Inferior parietal cortex (tissue), 1 donor: ENCODE measurements around the gene DCAF4L1.

Experiments
- DNase-seq: peaks from one replicate; pipeline ENCODE4 v3.0.0-alpha.2; 2016; ENCODE audit errors: extremely low spot score

The DCAF4L1 gene

DNA sequence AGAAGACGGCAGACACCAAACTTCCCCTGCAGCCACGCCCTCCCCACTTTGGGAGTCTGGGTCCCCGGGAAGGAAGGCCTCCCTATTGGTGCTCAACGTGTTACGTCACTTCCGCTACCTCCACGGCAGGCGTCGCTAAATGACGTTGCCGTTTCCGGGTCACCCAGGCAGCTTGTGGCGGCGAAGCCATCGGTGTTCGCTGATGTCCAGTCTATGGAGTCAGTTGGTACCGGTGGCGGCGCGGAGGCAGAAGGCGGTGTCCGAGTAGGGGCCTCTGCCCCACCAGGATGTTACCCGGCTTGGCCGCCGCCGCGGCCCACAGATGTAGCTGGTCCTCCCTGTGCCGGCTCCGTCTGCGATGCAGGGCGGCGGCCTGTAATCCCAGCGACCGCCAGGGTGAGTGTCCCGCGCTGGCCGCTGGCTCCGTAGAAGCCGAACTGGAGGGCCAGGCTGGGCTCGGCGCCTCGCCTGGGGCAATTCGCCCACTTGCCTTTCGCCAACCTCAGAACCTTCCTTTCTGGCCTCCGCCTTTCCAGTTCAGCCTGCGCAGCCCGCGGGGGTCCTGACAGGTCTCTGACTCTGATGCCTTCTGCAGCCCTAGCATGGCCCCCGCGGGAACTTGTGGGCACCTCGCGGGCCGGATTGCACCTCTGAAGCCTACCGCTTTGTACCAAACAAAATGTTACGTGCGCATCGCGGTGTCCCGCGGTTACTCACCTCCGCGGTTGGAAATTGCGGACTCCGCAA is 9.0 kb downstream of the DCAF4L1 start, which contains the start of gene SLC30A9:
Gene SLC30A9 (plus strand): TSS at position 166 of the 747 bp plus-strand sequence. CDS start 122 bp downstream, at position 288.
- DNase-seq: peak; percentile 98

DNA sequence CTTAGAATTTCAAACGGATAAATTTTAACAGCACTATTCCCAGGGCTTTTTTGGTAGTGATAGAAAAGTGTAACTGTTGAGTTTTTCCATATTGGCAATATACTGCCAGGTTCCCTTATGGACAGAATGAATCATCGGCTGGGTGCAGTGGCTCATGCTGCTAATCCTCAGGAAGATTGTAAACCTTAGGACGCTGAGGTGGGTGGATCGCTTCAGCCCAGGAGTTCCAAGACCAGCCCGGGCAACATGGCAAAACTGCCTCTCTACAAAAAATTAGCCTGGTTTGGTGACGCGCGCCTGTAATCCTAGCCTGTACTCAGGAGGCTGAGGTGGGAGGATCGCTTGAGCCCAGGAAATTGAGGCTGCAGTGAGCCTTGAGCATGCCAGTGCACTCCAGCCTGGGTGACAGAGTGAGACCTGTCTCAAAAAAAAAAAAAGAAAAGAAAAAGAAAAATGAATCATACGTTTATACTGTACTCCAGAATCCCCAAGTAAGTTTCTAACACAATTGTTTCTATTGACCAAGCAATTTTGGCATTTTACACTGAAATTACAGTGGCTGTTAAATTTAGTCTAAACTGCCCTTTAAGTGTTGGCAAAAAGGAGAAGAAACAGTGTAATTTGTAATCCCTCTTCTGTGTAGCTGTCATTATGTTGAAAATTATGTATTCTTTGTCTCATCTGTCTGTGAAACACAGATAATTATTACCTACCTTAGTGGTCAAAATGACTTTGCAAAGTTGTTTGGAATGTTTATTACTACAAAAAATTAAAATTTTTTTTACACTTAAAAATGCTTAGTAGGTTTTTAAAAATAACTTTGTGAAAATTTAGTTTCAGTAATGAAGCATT is 10.6 kb downstream of the DCAF4L1 start:
- no peak for DNase-seq

DNA sequence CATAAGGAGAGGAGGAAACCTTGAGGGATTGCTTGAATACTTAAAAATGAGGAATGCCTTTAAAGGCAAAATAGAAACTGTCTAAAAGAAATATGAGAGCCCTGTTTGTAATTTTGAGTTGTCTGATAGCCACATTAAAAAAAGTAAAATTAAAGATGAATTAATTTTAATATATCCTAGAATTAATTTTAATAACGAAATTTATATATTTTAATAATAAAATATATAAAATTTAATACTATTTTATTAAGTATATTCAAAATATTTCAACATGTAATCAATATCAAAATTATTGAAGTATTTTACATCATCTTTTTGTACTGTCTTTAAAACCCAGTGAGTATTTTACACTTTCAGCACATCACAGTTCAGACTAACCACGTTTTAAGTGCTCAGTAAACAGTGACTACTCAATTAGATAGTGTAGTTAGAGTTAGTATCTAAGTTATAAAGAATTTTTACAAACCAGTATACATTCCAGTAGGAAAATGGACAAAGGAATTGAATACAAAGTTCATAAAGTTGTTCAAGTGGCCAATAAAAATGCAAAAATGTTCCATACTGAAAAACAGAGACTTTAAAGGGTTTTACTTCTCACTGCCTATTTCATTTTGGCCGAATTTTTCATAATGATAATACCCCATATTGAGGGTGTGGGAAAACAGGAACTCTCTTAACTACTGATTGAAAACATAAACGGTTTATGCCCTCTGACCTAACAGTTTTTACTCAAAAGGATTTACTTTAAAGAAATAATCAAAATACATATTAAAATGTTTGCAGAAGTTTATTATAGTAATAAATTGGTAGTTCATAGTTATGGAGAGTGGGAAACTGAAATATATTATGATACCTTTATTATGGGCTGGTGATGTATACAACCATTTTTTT is 11.7 kb downstream of the DCAF4L1 start:
- no peak for DNase-seq

DNA sequence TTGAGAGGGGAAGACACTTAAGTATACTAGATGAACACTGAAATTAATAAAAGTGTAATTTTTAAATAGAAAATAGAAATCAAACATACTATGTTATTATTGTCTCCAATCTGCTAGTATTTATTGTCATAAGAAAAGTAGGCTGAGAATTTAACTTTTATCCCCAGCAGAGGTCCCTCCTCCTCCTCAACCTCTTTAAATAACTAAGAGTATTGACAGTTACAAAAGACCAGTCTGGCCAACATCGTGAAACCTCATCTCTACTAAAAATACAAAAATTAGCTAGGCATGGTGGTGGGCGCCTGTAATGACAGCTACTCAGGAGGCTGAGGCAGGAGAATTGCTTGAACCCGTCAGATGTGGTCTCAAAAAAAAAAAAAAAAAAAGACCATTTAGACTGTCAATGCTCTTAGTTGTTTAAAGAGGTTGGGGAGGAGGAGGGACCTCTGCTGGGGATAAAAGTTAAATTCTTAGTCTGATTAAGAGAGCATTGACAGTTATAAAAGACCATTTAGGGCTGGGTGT is 13.0 kb downstream of the DCAF4L1 start:
- DNase-seq: no peak

DNA sequence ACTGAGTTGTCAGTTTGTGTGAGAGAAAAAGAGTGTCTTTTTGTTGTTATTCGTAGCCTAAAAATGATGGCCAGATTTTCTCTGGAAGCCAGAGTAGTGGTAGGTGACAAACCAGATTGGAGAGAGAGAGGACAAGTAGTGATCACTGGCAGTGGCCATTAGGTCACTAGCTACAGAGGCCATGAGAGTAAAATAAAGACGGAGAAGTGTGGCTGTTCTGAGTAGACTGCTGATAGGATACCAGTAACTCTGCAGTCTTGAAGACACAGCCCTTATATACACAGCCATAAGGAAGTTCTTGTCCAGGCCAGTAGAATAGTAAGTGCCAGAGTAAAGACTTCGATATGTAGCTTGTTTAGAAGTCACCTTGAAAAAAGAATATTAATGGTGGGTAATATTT is 16.5 kb downstream of the DCAF4L1 start:
- no peak for DNase-seq

DNA sequence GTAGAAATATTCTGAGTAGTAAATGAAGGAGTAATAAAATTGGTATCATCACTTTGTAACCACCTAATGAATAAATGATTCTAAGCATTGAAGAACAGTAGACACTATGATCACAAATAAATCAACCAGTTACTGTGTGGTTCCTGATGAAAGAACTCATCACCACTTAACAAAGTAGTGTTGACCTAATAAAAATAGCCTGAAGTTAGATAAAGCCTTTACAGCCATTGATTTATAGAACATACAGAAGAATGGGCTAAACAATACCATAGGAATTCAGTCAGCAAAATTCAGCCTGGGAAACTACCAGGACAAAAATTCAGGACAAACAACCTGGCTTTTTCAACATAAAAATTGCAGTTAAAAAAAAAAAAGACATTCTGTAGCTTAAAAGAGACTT is 17.8 kb downstream of the DCAF4L1 start:
- DNase-seq: no peak

DNA sequence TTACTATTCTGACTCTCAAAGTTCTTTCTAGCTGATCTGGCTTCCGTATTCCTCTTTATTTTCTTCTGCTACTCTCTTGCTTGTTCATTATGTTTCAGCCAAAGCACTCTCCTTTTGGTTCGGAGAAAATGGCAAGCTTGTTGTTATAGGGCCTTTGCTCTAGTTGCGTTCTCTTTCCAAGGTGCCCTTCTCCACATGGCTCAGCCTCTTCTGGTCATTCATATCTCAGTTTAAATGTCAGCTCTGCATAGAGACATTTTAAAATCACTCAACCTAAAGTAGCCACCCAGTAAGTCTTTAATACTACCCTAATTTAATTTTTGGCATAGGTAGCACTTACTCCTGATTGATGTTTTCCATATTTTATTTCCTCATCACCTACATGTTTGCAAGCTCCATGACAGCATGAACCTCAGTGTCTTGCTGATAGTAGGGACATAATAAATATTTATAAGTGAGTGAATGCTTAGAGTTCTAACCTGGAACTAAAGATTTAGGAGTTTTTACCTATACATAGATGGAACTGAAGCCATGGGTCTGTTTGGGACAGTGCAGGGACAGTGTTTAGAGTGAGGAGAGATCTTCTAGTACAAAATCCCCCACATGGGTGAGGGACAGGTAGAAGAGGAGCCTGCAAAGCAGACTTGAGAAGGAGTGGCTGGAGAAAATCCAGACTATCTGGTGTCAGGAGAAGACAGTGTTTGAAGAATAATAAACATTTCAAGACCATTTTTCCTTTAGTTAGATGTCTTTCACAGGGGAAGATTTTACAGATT is 26.6 kb downstream of the DCAF4L1 start:
- DNase-seq: no peak

DNA sequence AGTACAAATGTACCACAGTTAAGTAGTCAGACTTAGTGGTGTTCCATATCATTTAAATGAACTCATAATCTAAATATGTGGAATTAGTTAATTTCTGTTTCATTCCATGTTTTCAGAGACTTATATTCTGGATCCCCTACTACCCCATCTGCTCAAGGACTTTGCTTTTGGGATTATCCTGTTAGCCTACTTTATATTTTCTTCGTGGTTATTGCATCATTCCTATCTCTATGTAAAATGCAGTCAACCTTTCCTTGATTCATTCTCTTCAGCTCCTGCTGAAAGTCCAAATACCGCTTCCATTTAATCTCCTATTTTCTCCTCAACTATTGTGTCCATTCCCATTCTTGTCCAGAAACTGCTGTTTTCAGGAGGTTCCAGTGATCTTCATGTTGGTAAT is 33.9 kb downstream of the DCAF4L1 start:
- no peak for DNase-seq

DNA sequence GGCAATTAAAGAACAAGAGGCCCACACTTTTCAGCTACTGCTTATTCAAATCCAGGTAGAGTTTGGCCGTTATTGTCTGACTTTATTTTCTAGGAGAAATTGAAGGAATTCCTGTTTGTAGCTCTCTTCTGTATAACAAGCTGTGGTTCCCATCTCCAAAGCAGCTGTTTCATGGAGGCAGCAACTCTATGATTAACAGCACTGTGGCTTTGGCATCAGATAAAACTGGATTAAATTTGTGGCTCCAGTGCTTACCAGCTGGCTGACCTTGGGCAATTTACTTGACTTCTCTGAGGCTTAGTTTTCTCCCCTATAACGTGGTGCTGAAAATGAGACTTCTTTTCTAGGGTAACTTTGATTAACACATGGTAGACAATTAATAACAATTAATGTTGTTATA is 36.9 kb downstream of the DCAF4L1 start:
- DNase-seq: no peak
